Measurements from ENCODE around the gene NLK.

- no peak for TF ChIP-seq POLR2A (IDR thresholded peaks at IDR 0.05)
- TF ChIP-seq, protein P1, sequence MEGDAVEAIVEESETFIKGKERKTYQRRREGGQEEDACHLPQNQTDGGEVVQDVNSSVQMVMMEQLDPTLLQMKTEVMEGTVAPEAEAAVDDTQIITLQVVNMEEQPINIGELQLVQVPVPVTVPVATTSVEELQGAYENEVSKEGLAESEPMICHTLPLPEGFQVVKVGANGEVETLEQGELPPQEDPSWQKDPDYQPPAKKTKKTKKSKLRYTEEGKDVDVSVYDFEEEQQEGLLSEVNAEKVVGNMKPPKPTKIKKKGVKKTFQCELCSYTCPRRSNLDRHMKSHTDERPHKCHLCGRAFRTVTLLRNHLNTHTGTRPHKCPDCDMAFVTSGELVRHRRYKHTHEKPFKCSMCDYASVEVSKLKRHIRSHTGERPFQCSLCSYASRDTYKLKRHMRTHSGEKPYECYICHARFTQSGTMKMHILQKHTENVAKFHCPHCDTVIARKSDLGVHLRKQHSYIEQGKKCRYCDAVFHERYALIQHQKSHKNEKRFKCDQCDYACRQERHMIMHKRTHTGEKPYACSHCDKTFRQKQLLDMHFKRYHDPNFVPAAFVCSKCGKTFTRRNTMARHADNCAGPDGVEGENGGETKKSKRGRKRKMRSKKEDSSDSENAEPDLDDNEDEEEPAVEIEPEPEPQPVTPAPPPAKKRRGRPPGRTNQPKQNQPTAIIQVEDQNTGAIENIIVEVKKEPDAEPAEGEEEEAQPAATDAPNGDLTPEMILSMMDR (IDR thresholded peaks at IDR 0.05) = no peak
Measured at GRCh38 chr17:28085766-28086165, 43.3 kb downstream of the NLK start.

Measured in body of pancreas (tissue), 4 donors.